Central memory CD8-positive, alpha-beta T cell (primary cell): Measurements from ENCODE around the gene ITPKB.
A peak's percentile ranks its signal among the peaks of the same experiment; 100 is the strongest.
"Not testable (repeated sequence)": the region's sequence is repeated elsewhere in the genome, so short reads cannot be mapped to it uniquely, and the experiment has no call there.

Source experiments
- ATAC-seq: fragments of 150-1000 bp; cut with Tn5 transposase; replicated peaks from 2 replicates; pipeline ENCODE4 v1.10.0; 2022; ENCODE audit warnings: mild to moderate bottlenecking, moderate FRiP score, moderate number of reproducible peaks; ENCODE audit not compliant: poor library complexity, severe bottlenecking; ENCODE audit errors: extremely low read depth
- DNase-seq, 2 donors: peaks; one replicate each; pipeline ENCODE4 v3.0.0; 2021; ENCODE audit warnings: low spot score in 2 of 2
- H3K27ac Mint-ChIP-seq: one replicate; pipeline ENCODE4 v1.8.0; 2022; ENCODE audit warnings: low read depth, mild to moderate bottlenecking, moderate library complexity, mixed read lengths
- H3K27me3 Mint-ChIP-seq: one replicate; pipeline ENCODE4 v1.8.0; 2022; ENCODE audit warnings: mixed read lengths
- H3K36me3 Mint-ChIP-seq: one replicate; pipeline ENCODE4 v1.8.0; 2022; ENCODE audit warnings: mild to moderate bottlenecking, moderate library complexity, mixed read lengths; ENCODE audit not compliant: insufficient read depth
- H3K4me1 Mint-ChIP-seq: one replicate; pipeline ENCODE4 v1.8.0; 2022; ENCODE audit warnings: mixed read lengths
- H3K4me3 Mint-ChIP-seq: one replicate; pipeline ENCODE4 v1.8.0; 2022; ENCODE audit warnings: mild to moderate bottlenecking, moderate library complexity, mixed read lengths
- H3K9me3 Mint-ChIP-seq: one replicate; pipeline ENCODE4 v1.8.0; 2022; ENCODE audit warnings: mixed read lengths

ITPKB gene

DNA sequence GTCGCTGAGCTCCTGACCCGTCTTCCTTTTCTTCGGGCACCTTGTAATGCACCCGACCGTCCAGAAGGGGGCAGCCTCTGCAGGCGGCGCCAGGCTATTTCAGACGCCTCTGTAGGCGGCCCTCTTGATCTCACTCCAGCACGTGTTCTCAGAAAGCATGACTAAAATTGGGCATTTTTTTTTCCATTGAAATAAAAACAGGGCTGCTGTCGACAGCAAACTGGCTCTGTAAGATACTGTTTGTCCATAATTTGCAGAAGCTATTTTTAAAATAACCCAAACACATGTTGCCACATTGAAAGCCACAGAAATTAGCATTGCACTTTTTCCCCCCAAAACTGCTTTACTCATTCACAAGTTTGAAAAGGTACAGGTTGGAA, 112.5 kb downstream of the ITPKB start:
- Mint-ChIP-seq H3K9me3 (no peaks in the 10 kb centered on the region), H3K4me1 (peaks cover 19% of the 10 kb centered on the region), H3K27ac (peak overlapping the region; percentile 49), H3K36me3 (peaks cover 15% of the 10 kb centered on the region), H3K27me3 (no peaks in the 10 kb centered on the region), H3K4me3 (peak overlapping the region; percentile 47)
- peak; percentile 83 for ATAC-seq
- DNase-seq: peak; percentile 61 to 65

DNA sequence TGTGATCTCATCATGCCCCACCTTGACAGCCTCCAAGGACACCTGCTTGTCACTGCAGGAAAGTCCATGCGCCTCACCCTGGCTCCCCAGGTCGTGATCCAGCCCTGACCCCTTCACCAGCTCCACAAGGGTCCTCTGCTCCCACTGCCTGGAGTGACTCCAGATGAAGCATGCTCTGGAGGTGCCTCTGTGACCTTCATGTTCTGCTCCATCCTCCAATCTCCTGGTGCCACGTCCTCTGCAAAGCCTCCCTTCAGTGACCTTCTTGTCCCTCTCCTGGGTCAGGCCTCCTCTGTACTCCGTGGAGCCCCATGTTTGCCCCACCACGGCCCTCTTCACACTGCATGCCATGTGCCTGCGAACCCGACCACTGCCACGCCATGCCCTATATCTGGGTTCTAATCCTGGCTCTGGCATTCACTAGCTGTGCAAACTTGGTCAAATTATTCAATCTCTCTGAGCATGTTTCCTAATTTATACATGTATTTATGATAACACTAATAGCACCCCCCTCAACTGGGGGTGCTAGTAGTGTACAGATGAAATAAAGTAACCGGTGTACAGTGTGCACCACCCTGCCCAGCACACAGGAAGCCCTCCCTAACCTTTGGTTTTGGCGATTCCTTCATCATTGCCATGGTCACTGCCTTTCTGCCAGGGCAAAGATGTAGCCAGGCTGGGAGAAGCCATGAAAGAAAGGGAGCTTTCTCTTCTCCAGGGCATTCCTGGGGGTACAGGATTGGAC, 113.1 kb downstream of the ITPKB start:
- DNase-seq (no peak), ATAC-seq (peak; percentile 37)
- peaks cover 11% of the 10 kb centered on the region for H3K36me3 Mint-ChIP-seq
- peak overlapping the region; percentile 47 for H3K4me3 Mint-ChIP-seq
- H3K27me3 Mint-ChIP-seq: no peaks in the 10 kb centered on the region
- H3K4me1 Mint-ChIP-seq: peaks cover 19% of the 10 kb centered on the region
- peak overlapping the region; percentile 49 for H3K27ac Mint-ChIP-seq
- no peaks in the 10 kb centered on the region for H3K9me3 Mint-ChIP-seq

- Mint-ChIP-seq H3K4me1 (peaks cover 19% of the 10 kb centered on the region), H3K9me3 (no peaks in the 10 kb centered on the region)
Observed at GRCh38 chr1:226625326-226625725, 113.8 kb downstream of the ITPKB start.

GRCh38 chr1:226624526-226624925, 114.6 kb downstream of the ITPKB start:
- DNase-seq: no peak
- H3K4me1 Mint-ChIP-seq: peaks cover 19% of the 10 kb centered on the region
- H3K36me3 Mint-ChIP-seq: peaks cover 5% of the 10 kb centered on the region
- no peaks in the 10 kb centered on the region for H3K9me3 Mint-ChIP-seq
- H3K27ac Mint-ChIP-seq: no peak overlapping the region
- ATAC-seq: no peak
- no peaks in the 10 kb centered on the region for H3K27me3 Mint-ChIP-seq
- H3K4me3 Mint-ChIP-seq: no peak overlapping the region

More at GRCh38 chr1:226625326-226625725, 113.8 kb downstream of the ITPKB start:
- Mint-ChIP-seq H3K27me3 (no peaks in the 10 kb centered on the region), H3K36me3 (peaks cover 10% of the 10 kb centered on the region), H3K4me3 (peak overlapping the region; percentile 2), H3K27ac (no peak overlapping the region)
- no peak for DNase-seq
- ATAC-seq: no peak

DNA sequence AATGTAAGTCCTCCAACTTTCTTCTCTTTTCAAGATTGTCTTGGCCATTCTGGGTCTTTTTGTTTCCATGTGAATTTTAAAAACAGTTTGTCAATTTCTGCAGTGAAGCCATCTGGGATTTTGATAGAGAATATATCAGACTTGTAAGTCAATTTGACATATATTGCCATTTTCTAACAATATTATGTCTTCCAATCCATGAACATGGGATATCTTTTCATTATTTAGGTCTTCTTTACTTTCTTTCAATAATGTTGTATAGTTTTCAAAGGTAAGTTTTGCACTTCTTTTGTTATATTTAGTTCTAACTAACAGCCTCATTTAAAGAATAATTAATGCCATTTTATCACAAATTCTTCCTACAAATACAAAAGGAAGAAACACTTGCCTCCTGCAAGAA, 117.1 kb downstream of the ITPKB start:
- DNase-seq (no peak), ATAC-seq (no peak)
- Mint-ChIP-seq H3K27me3 (no peaks in the 10 kb centered on the region), H3K4me1 (peaks cover 13% of the 10 kb centered on the region), H3K36me3 (peaks cover 5% of the 10 kb centered on the region), H3K27ac (no peak overlapping the region), H3K4me3 (no peak overlapping the region), H3K9me3 (no peaks in the 10 kb centered on the region)

DNA sequence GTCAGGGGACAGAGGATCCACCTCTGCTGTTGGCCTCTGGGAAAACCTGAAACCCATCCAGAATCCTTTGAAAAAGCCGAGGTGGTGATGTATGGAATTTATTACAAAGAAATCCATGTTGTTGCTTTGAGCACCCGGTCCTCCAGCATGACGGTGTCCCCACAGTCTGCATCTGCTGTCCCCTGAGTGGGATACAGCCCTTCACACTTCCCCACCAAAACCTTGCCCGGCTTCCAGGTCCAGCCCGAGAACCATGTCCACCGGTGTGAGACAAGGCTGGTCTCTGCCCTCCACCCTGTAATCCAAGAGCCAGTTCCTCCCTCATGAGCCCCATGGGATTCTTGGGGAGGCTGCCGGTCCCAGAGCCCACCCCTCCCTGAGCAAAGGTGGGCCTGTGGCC, 120.1 kb downstream of the ITPKB start:
- DNase-seq (no peak), ATAC-seq (no peak)
- Mint-ChIP-seq H3K4me1 (no peaks in the 10 kb centered on the region), H3K36me3 (no peaks in the 10 kb centered on the region), H3K4me3 (no peak overlapping the region), H3K27me3 (no peaks in the 10 kb centered on the region), H3K9me3 (no peaks in the 10 kb centered on the region), H3K27ac (peak overlapping the region; percentile 33)

GRCh38 chr1:226618380-226618779, 120.7 kb downstream of the ITPKB start:
- Mint-ChIP-seq H3K9me3 (no peaks in the 10 kb centered on the region), H3K36me3 (no peaks in the 10 kb centered on the region), H3K27ac (no peak overlapping the region), H3K27me3 (no peaks in the 10 kb centered on the region), H3K4me3 (no peak overlapping the region), H3K4me1 (no peaks in the 10 kb centered on the region)
- ATAC-seq (no peak), DNase-seq (no peak)

- not testable (repeated sequence) for H3K36me3 Mint-ChIP-seq, H3K4me3 Mint-ChIP-seq, DNase-seq, H3K27ac Mint-ChIP-seq, ATAC-seq, H3K9me3 Mint-ChIP-seq, H3K4me1 Mint-ChIP-seq, H3K27me3 Mint-ChIP-seq
Observed at GRCh38 chr1:226617719-226618118, 121.4 kb downstream of the ITPKB start.

GRCh38 chr1:226617109-226617508, 122.0 kb downstream of the ITPKB start:
- no peak overlapping the region for H3K27ac Mint-ChIP-seq

DNA sequence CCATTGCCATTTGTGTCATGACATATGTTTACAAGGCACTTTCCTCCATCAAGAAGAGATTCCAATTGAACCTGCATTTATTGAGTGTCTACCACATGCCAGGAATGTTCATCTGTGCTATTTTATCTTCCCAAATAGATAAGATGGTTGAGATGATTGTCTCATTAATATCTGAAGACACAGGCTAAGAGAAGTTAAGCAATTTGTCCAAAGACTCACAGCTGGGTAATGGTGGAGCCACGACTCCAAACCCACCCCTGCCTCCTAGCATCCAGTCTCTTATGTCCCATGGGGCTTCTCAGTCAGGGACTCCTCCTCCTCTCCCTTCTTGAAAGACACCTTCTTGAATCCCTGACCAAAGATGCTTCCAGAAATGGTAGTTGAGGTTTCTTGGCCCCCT, 122.4 kb downstream of the ITPKB start:
- Mint-ChIP-seq H3K4me1 (no peaks in the 10 kb centered on the region), H3K4me3 (no peak overlapping the region), H3K36me3 (no peaks in the 10 kb centered on the region), H3K9me3 (no peaks in the 10 kb centered on the region), H3K27ac (no peak overlapping the region), H3K27me3 (no peaks in the 10 kb centered on the region)
- no peak for DNase-seq
- no peak for ATAC-seq

More at GRCh38 chr1:226617109-226617508, 122.0 kb downstream of the ITPKB start:
- Mint-ChIP-seq H3K4me1 (no peaks in the 10 kb centered on the region), H3K27me3 (no peaks in the 10 kb centered on the region), H3K36me3 (no peaks in the 10 kb centered on the region), H3K4me3 (no peak overlapping the region), H3K9me3 (no peaks in the 10 kb centered on the region)
- ATAC-seq: no peak
- no peak for DNase-seq

- H3K4me3 Mint-ChIP-seq: no peak overlapping the region
- no peaks in the 10 kb centered on the region for H3K9me3 Mint-ChIP-seq
- DNase-seq: no peak
- no peaks in the 10 kb centered on the region for H3K27me3 Mint-ChIP-seq
- no peak for ATAC-seq
- H3K27ac Mint-ChIP-seq: no peak overlapping the region
- no peaks in the 10 kb centered on the region for H3K36me3 Mint-ChIP-seq
- H3K4me1 Mint-ChIP-seq: no peaks in the 10 kb centered on the region
Observed at GRCh38 chr1:226615876-226616275, 123.2 kb downstream of the ITPKB start.

GRCh38 chr1:226611980-226612379, 127.1 kb downstream of the ITPKB start:
- peaks cover 10% of the 10 kb centered on the region for H3K4me1 Mint-ChIP-seq
- not testable (repeated sequence) for ATAC-seq, DNase-seq, H3K9me3 Mint-ChIP-seq, H3K4me3 Mint-ChIP-seq, H3K27ac Mint-ChIP-seq, H3K36me3 Mint-ChIP-seq
- peaks cover 10% of the 10 kb centered on the region for H3K27me3 Mint-ChIP-seq

GRCh38 chr1:226611301-226611700, 127.8 kb downstream of the ITPKB start:
- Mint-ChIP-seq H3K27ac (no peak overlapping the region), H3K36me3 (peaks cover 2% of the 10 kb centered on the region), H3K9me3 (no peaks in the 10 kb centered on the region), H3K4me3 (no peak overlapping the region), H3K4me1 (peaks cover 10% of the 10 kb centered on the region), H3K27me3 (peaks cover 10% of the 10 kb centered on the region)
- DNase-seq: no peak
- ATAC-seq: no peak
